ENCODE measurements around the gene GNG7.
"Not testable (repeated sequence)": the region's sequence is repeated elsewhere in the genome, so short reads cannot be mapped to it uniquely, and the experiment has no call there.

Gene GNG7

GRCh38 chr19:2591537-2592291 is 110.8 kb downstream of the GNG7 start:
- no peak for DNase-seq

GRCh38 chr19:2590630-2591399 is 111.7 kb downstream of the GNG7 start:
- DNase-seq: no peak

- DNase-seq: no peak
These were observed 113.1 kb downstream of the GNG7 start for GRCh38 chr19:2589441-2589840.

GRCh38 chr19:2588081-2588777 is 114.3 kb downstream of the GNG7 start:
- DNase-seq: no peak

- no peak for DNase-seq
These were observed 115.3 kb downstream of the GNG7 start for GRCh38 chr19:2587001-2587719.

GRCh38 chr19:2586196-2586595 is 116.3 kb downstream of the GNG7 start:
- DNase-seq: no peak

GRCh38 chr19:2584002-2584401 is 118.5 kb downstream of the GNG7 start:
- DNase-seq: no peak

- no peak for DNase-seq
These were observed 119.2 kb downstream of the GNG7 start for GRCh38 chr19:2582984-2583956.

- DNase-seq: not testable (repeated sequence)
These were observed 122.1 kb downstream of the GNG7 start for GRCh38 chr19:2580396-2580795.

- DNase-seq: no peak
These were observed 122.7 kb downstream of the GNG7 start for GRCh38 chr19:2579678-2580280.

- peak; percentile 16 for DNase-seq
These were observed 123.4 kb downstream of the GNG7 start for GRCh38 chr19:2578901-2579677.

- DNase-seq: no peak
These were observed 124.1 kb downstream of the GNG7 start for GRCh38 chr19:2578391-2578890.

- DNase-seq: no peak
These were observed 124.7 kb downstream of the GNG7 start for GRCh38 chr19:2577722-2578335.

- no peak for DNase-seq
These were observed 126.6 kb downstream of the GNG7 start for GRCh38 chr19:2575734-2576481.

GRCh38 chr19:2574971-2575630 is 127.4 kb downstream of the GNG7 start:
- no peak for DNase-seq

- no peak for DNase-seq
These were observed 128.0 kb downstream of the GNG7 start for GRCh38 chr19:2574478-2574931.

GRCh38 chr19:2573916-2574315 is 128.6 kb downstream of the GNG7 start:
- DNase-seq: no peak

GRCh38 chr19:2572152-2572551 is 130.3 kb downstream of the GNG7 start:
- not testable (repeated sequence) for DNase-seq
